ENCODE results near the gene BAHCC1. TPM values are rescaled to one million over a fixed set of nuclear protein-coding genes. Genes with fewer than 3 reads are reported as not detected.

BAHCC1 gene
- total and polyA plus RNA-seq, 11 donors: 6.0 to 19.6 (median 8.9) TPM

DNA sequence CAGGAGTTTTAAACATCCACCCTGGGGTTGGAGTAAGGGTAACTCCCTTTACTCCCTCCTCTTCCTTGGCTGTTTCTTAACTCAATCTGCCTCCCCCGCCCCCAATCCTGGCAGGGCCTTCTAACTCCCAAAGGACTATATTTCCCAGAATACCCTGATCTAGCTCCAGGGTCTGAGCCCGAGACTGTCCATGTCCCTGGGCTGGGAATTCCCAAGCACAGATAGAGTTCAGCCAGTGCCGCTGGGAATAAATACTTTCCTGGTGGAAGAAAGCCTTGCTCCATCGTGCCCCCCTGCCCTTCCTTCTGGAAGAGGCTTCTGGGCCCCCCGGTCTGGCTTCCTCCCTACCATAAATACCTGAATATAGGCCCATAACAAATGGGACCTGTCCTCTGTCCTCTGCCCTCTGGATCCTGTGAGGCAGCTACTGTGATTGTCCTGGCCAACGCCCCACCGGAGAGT is 10.2 kb downstream of the BAHCC1 start:
- WGBS, 4 donors: 26 to 38% (median 33%) methylated on average over 7 of the region's 7 CpGs
- no peaks in the 10 kb centered on the region for H3K36me3 ChIP-seq
- H3K9me3 ChIP-seq: no peaks in the 10 kb centered on the region
- intact Hi-C loops (cut with DNase I): loop anchor here in 1 of 10 donors (2.0 kb wide), 1 partner anchor 13 kb away; no protein-coding TSS in a partner anchor
- TF ChIP-seq POLR2A (IDR thresholded peaks at IDR 0.05): no peak
- TF ChIP-seq, protein P1, sequence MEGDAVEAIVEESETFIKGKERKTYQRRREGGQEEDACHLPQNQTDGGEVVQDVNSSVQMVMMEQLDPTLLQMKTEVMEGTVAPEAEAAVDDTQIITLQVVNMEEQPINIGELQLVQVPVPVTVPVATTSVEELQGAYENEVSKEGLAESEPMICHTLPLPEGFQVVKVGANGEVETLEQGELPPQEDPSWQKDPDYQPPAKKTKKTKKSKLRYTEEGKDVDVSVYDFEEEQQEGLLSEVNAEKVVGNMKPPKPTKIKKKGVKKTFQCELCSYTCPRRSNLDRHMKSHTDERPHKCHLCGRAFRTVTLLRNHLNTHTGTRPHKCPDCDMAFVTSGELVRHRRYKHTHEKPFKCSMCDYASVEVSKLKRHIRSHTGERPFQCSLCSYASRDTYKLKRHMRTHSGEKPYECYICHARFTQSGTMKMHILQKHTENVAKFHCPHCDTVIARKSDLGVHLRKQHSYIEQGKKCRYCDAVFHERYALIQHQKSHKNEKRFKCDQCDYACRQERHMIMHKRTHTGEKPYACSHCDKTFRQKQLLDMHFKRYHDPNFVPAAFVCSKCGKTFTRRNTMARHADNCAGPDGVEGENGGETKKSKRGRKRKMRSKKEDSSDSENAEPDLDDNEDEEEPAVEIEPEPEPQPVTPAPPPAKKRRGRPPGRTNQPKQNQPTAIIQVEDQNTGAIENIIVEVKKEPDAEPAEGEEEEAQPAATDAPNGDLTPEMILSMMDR (IDR thresholded peaks at IDR 0.05): no peak
- peak overlapping the region in 11 of 12 donors; percentile 70 to 98 (median 97) for H3K27ac ChIP-seq
- H3K4me1 ChIP-seq: peaks cover 16 to 73% (median 67%) of the 10 kb centered on the region in 12 donors
- peaks cover 0 to 10% (median 0%) of the 10 kb centered on the region in 9 donors for H3K27me3 ChIP-seq
- DNase-seq (peak in 4 of 5 donors; percentile 80 to 85 (median 82)), ATAC-seq (peak; percentile 21 to 53 (median 28))
- peak overlapping the region in 5 of 12 donors; percentile 2 to 85 (median 42) for H3K4me3 ChIP-seq

DNA sequence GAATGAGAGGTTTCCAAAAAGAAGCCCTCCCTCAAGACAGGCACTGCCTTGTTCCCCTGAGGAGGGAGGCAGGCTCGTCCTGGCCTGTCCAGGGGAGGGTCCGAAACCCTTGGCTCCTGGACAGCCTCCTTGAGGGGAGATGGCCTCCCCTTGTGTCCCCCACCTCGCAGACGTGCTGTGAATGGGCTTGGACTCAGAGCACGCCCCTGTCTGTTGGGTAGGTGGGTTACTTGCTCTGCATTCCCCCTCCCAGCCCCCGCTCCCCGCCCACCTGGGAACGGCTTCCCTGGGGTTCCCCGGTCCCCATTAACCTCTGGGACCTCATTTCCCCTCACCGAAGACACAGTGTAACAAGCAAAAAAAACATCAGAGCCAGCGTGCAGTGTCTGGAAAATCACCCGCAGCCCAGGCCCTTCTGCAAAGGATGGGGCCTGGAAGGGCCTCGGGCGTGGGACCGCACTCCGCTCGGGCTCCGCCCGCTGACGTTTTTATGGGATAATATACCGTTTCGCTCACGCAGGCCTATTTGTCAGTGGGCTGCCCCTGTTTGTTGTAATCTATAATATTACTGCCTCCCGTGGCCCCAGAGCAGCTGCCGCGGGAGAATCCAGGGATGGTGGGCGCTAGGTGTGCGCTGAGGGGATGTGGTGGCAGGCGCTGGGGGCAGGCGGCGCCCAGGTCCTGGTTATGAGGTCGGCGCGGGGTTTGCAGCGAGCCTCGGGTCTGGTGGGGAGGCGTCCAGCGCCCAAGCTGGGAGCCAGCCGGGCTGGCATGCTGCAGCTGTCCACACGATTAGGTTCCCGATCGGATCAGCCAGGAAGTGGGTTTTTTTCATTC is 11.1 kb downstream of the BAHCC1 start:
- intact Hi-C loops (cut with DNase I): no loop called here
- Histone ChIP-seq H3K9me3 (no peaks in the 10 kb centered on the region), H3K4me1 (peaks cover 16 to 64% (median 58%) of the 10 kb centered on the region in 12 donors), H3K4me3 (peak overlapping the region in 4 of 12 donors; percentile 2 to 85 (median 26)), H3K36me3 (no peaks in the 10 kb centered on the region), H3K27me3 (peaks cover 0 to 10% (median 0%) of the 10 kb centered on the region in 9 donors), H3K27ac (peak overlapping the region in 11 of 12 donors; percentile 70 to 98 (median 97))
- DNase-seq (no peak), ATAC-seq (no peak)
- TF ChIP-seq, protein P1 (IDR thresholded peaks at IDR 0.05): no peak
- TF ChIP-seq POLR2A (IDR thresholded peaks at IDR 0.05): no peak
- 67 to 71% (median 71%) methylated on average over 38 to 42 of the region's 42 CpGs for WGBS, 4 donors

DNA sequence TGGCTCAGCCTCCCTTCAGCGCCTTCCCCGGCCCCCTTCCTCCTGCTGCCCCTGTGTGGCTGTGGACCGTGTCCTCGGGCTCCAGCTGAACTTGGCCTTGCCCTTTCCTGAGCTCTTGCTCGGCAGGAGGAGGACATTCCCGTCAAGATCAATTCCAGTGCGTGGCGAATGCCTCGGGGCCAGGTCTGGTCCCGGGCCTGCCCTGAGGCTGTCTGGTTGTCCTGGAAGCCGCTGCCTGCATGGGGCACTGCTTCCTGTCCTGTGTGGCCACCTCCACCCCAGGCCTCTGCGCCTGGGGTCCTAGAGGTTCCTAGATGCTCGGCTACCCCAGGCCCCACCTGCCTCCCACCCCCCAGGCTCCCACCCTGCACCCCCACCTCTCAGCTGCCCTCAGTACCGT is 12.8 kb downstream of the BAHCC1 start:
- Histone ChIP-seq H3K27ac (no peak overlapping the region), H3K36me3 (no peaks in the 10 kb centered on the region), H3K4me1 (peaks cover 14 to 64% (median 55%) of the 10 kb centered on the region in 12 donors), H3K27me3 (peaks cover 0 to 6% (median 0%) of the 10 kb centered on the region in 9 donors), H3K9me3 (no peaks in the 10 kb centered on the region), H3K4me3 (no peak overlapping the region)
- intact Hi-C loops (cut with DNase I): no loop called here
- ATAC-seq (no peak), DNase-seq (no peak)
- no peak for TF ChIP-seq POLR2A (IDR thresholded peaks at IDR 0.05)
- TF ChIP-seq, protein P1 (IDR thresholded peaks at IDR 0.05): no peak
- WGBS, 4 donors: 84 to 91% (median 88%) methylated on average over 12 to 14 of the region's 14 CpGs
